K562 (cell line): ENCODE results near the gene PRAMEF20. TPM values are rescaled to one million over a fixed set of nuclear protein-coding genes. Genes with fewer than 3 reads are reported as not detected.
"Not testable (repeated sequence)": the region's sequence is repeated elsewhere in the genome, so short reads cannot be mapped to it uniquely, and the experiment has no call there.

Source experiments
- ATAC-seq: fragments of 200-7000 bp; cut with Tn5 transposase; 3 replicates; pipeline ENCODE4 v1.9.1; 2020; ENCODE audit warnings: moderate library complexity
- BruUV-seq: library from RNA; stranded (reverse); fragments of 400-500 nt; replicated peaks from 2 replicates; lab custom pipeline; 2021; lab: Mats Ljungman, UMichigan
- CTCF ChIA-PET: fragments of 300-600 bp; formaldehyde crosslinking; extraction: SDS; loops from one replicate; lab custom pipeline; 2021; ENCODE audit warnings: low intra/inter-chr PET ratio; lab: Yijun Ruan, JAX
- POLR2A ChIA-PET: fragments of 300-600, 350-650 bp; sonication (Branson Sonifier 250); formaldehyde crosslinking; extraction: SDS; loops from one replicate; lab custom pipeline; 2021; ENCODE audit warnings: antibody characterized with exemption, inconsistent platforms; lab: Yijun Ruan, JAX
- DNase-seq, 4 experiments: peaks; one replicate each; pipeline versions ENCODE4 v3.0.0 to v3.0.0-alpha.2; 2011 to 2018; ENCODE audit warnings: low spot score in 3 of 4, mixed read lengths in 3 of 4; ENCODE audit errors: extremely low read depth in 1 of 4
- FAIRE-seq: peaks from 2 replicates; lab custom pipeline; 2011; peaks lifted over from hg19 to GRCh38; lab: Jason Lieb, UNC
- H2AFZ ChIP-seq: 2 replicates; pipeline ENCODE4 v1.6.0; 2011; ENCODE audit warnings: low read depth, low read length, control low read depth, inconsistent platforms
- H3K27ac ChIP-seq: fragments of 200-600 bp; 3 replicates; pipeline ENCODE4 v1.8.0; 2011; ENCODE audit warnings: low read depth, mild to moderate bottlenecking, control low read depth, inconsistent platforms, low read length, moderate library complexity, mixed read lengths; ENCODE audit errors: extremely low read depth
- H3K27me3 ChIP-seq, 2 experiments: fragments of 300-600 bp in 1 of 2; 2 replicates in 1 of 2; 3 replicates in 1 of 2; pipeline versions ENCODE4 v1.6.0 to v1.8.0; 2011; ENCODE audit warnings: inconsistent platforms in 2 of 2, low read length in 2 of 2, mild to moderate bottlenecking in 1 of 2, mixed read lengths in 1 of 2, moderate library complexity in 1 of 2; ENCODE audit not compliant: control insufficient read depth in 2 of 2, insufficient read depth in 2 of 2
- H3K36me3 ChIP-seq: fragments of 300-600 bp; 3 replicates; pipeline ENCODE4 v1.8.0; 2011; ENCODE audit warnings: mild to moderate bottlenecking, low read length, inconsistent platforms; ENCODE audit not compliant: control insufficient read depth, insufficient read depth
- H3K4me1 ChIP-seq, 2 experiments: fragments of 200-600 bp in 1 of 2; replicated peaks in 1 of 2; 2 replicates in 1 of 2; 3 replicates in 1 of 2; pipeline versions ENCODE4 v1.5.1 to v1.8.0; 2011; ENCODE audit warnings: inconsistent platforms in 2 of 2, low read length in 2 of 2, mild to moderate bottlenecking in 1 of 2, mixed read lengths in 1 of 2, moderate library complexity in 1 of 2; ENCODE audit not compliant: control insufficient read depth in 2 of 2, insufficient read depth in 2 of 2
- H3K4me2 ChIP-seq: 2 replicates; pipeline ENCODE4 v1.6.1; 2011; ENCODE audit warnings: low read length, control low read depth, inconsistent platforms, mixed read lengths; ENCODE audit not compliant: insufficient read depth
- H3K4me3 ChIP-seq: fragments of 200-600 bp; sonication (generic), shearing (Covaris generic); 2 replicates; pipeline ENCODE4 v1.5.1; 2016; ENCODE audit warnings: control low read depth, inconsistent platforms
- H3K79me2 ChIP-seq: fragments of 200-600 bp; 3 replicates; pipeline ENCODE4 v1.8.0; 2011; ENCODE audit warnings: low read length, inconsistent platforms; ENCODE audit not compliant: control insufficient read depth, insufficient read depth
- H3K9ac ChIP-seq, 2 experiments: 2 replicates each; pipeline versions ENCODE4 v1.6.0 to v1.6.1; 2011; ENCODE audit warnings: low read depth in 2 of 2, low read length in 2 of 2, control low read depth in 1 of 2, inconsistent platforms in 1 of 2, mild to moderate bottlenecking in 1 of 2, mixed read lengths in 1 of 2; ENCODE audit not compliant: insufficient read depth in 1 of 2
- H3K9me1 ChIP-seq: one replicate; pipeline ENCODE4 v1.6.0; 2011; ENCODE audit warnings: inconsistent platforms, mild to moderate bottlenecking, low read length, moderate library complexity; ENCODE audit not compliant: control insufficient read depth, insufficient read depth
- H3K9me3 ChIP-seq: replicated peaks from 2 replicates; pipeline ENCODE4 v1.5.1; 2011; ENCODE audit warnings: low read depth, low read length, inconsistent platforms; ENCODE audit not compliant: control insufficient read depth, insufficient read depth
- H4K20me1 ChIP-seq: replicated peaks from 2 replicates; pipeline ENCODE4 v1.6.1; 2011; ENCODE audit warnings: low read length, inconsistent platforms, mixed read lengths; ENCODE audit not compliant: control insufficient read depth, insufficient read depth
- CTCF ChIP-seq, 3 experiments: IDR thresholded peaks in 2 of 3; conservative IDR thresholded peaks in 1 of 3; 2 replicates each; pipeline ENCODE4 v1.5.1; 2011 to 2012; ENCODE audit warnings: low read length in 3 of 3, mild to moderate bottlenecking in 3 of 3, control low read depth in 2 of 3, improper control_type of control experiment in 1 of 3, inconsistent platforms in 1 of 3, low read depth in 1 of 3, mixed read lengths in 1 of 3, moderate library complexity in 1 of 3; ENCODE audit not compliant: insufficient read depth in 2 of 3
- E2F6 ChIP-seq, 2 experiments: IDR thresholded peaks; 2 replicates each; pipeline ENCODE4 v1.6.1; 2011; ENCODE audit warnings: borderline replicate concordance in 1 of 2, control low read depth in 1 of 2, low read depth in 1 of 2, low read length in 1 of 2, mild to moderate bottlenecking in 1 of 2, mixed read lengths in 1 of 2, moderate library complexity in 1 of 2; ENCODE audit not compliant: insufficient read depth in 1 of 2, insufficient read length in 1 of 2, poor library complexity in 1 of 2, severe bottlenecking in 1 of 2; ENCODE audit errors: extremely low read depth in 1 of 2
- MEIS2 ChIP-seq: fragments of 450-650 bp; IDR thresholded peaks from 2 replicates; pipeline ENCODE4 v1.6.1; 2014; ENCODE audit warnings: mild to moderate bottlenecking; ENCODE audit not compliant: partially characterized antibody
- NFE2 ChIP-seq: IDR thresholded peaks from 2 replicates; pipeline ENCODE4 v1.6.1; 2014; ENCODE audit warnings: antibody characterized with exemption, low read depth
- RAD21 ChIP-seq, 2 experiments: fragments of 250-450 bp in 1 of 2; fragments of 450-650 bp in 1 of 2; sonication (Bioruptor Pico) in 1 of 2; formaldehyde crosslinking in 1 of 2; IDR thresholded peaks in 1 of 2; conservative IDR thresholded peaks in 1 of 2; 2 replicates each; pipeline versions ENCODE4 v1.4.0 to v1.8.0; 2020 to 2022; ENCODE audit warnings: mild to moderate bottlenecking in 2 of 2, moderate library complexity in 1 of 2
- ZNF766 ChIP-seq: fragments of 200-800 bp; sonication (Bioruptor generic); conservative IDR thresholded peaks from 2 replicates; pipeline ENCODE4 v1.6.1; 2016; ENCODE audit warnings: missing genetic modification characterization, missing compliant biosample characterization
- WGBS: fragments of 100-300 bp; shearing (Covaris generic); methylation state at CpG from one replicate; pipeline ENCODE4 v1.1.6; 2016; ENCODE audit warnings: low coverage, mixed read lengths; ENCODE audit not compliant: insufficient coverage; ENCODE audit errors: missing lambda C conversion rate; 5-methylcytosine and 5-hydroxymethylcytosine counted together
- in situ Hi-C: fragments of 300-500 bp; cut with MboI; formaldehyde crosslinking; loops from 4 replicates; pipeline ENCODE4 v1.15.0; 2018; ENCODE audit warnings: inconsistent platforms, mixed read lengths
- intact Hi-C: fragments of 100-400 bp; cut with micrococcal nuclease; formaldehyde crosslinking; loops from 2 replicates; pipeline ENCODE4 v1.14.2; 2022
- polyA plus RNA-seq, 8 experiments: library from polyadenylated mRNA; depleted of rRNA in 4 of 8; stranded (reverse) in 5 of 8; unstranded in 3 of 8; fragments of >200 nt; fragmentation: Nextera tagmentation in 2 of 8; fragmentation: Illumina TruSeq in 1 of 8; extraction: Ambion mirVana in 2 of 8; extraction: Trizol in 1 of 8; gene quantifications; 2 replicates each; pipeline versions ENCODE4 v1.2.1 to v1.2.3, GENCODE V29; 2011 to 2014; ENCODE audit warnings: inconsistent platforms in 1 of 8, missing spikeins in 1 of 8
- total RNA-seq, 7 experiments: library from RNA; depleted of rRNA in 6 of 7; stranded (reverse); fragments of >200 nt in 6 of 7; fragmentation: Illumina TruSeq in 2 of 7; extraction: Trizol in 2 of 7; gene quantifications; 2 replicates each; pipeline versions ENCODE4 v1.2.1 to v1.2.3, GENCODE V29; 2011 to 2021; ENCODE audit warnings: low replicate concordance in 1 of 7

Gene PRAMEF20
- total and polyA plus RNA-seq, 9 of the 15 experiments (the other 6 are each of a cell fraction or from before 2014, with no cell fraction given): not detected

GRCh38 chr1:13366536-13366935, 43.7 kb upstream of the PRAMEF20 start:
- H3K4me2 ChIP-seq, H3K79me2 ChIP-seq, FAIRE-seq, H3K4me3 ChIP-seq, in situ Hi-C loops, DNase-seq, ATAC-seq, BruUV-seq, H3K9ac ChIP-seq, H3K9me3 ChIP-seq, H3K36me3 ChIP-seq, H3K27me3 ChIP-seq, POLR2A ChIA-PET, intact Hi-C loops, H2AFZ ChIP-seq, H4K20me1 ChIP-seq, H3K4me1 ChIP-seq, H3K9me1 ChIP-seq, H3K27ac ChIP-seq, CTCF ChIA-PET: not testable (repeated sequence)
- TF ChIP-seq MEIS2 (peak; percentile 15), NFE2 (peak; percentile 37; the same call in 1 of the 2 replicates)
- WGBS: 0% methylated on average over 3 of the region's 3 CpGs

DNA sequence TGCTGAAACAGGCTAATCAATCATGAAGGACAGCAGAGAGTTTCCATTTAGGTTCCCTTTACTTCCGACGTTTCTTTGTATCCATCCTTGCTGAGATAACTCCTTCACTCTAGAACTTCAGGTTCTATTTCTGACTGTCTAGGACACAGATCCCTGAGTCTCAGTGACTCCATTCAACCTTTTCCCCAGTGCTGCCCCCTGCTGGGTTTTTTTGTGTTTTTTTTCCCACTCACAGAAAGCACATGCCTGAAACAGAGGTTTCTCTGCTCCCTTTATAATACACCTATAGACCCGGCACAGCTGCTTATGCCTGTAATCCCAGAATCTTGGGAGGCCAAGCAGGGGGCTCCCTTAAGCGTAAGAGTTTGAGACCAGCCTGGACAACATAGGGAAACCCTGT, 41.7 kb upstream of the PRAMEF20 start:
- H3K9me1 ChIP-seq, H3K4me2 ChIP-seq, H4K20me1 ChIP-seq, POLR2A ChIA-PET, H3K4me1 ChIP-seq, CTCF ChIA-PET, BruUV-seq, intact Hi-C loops, H3K9me3 ChIP-seq, H3K4me3 ChIP-seq, H2AFZ ChIP-seq, in situ Hi-C loops, H3K27ac ChIP-seq, H3K9ac ChIP-seq, H3K36me3 ChIP-seq, H3K27me3 ChIP-seq, FAIRE-seq, H3K79me2 ChIP-seq: not testable (repeated sequence)
- peak; percentile 87 for ATAC-seq
- peak; percentile 21 to 56 (median 44) for DNase-seq
- 3% methylated on average over 3 of the region's 4 CpGs for WGBS
- 0 out of 2 replicates have a peak, but pooled peaks have one; percentile 34 for TF ChIP-seq ZNF766 (CRISPR knock-in tag)
- TF ChIP-seq E2F6 (IDR thresholded peaks at IDR 0.05; ENCODE audit: borderline replicate concordance in 1 of 2, extremely low read depth in 1 of 2, insufficient read depth in 1 of 2, insufficient read length in 1 of 2, low read depth in 1 of 2, low read length in 1 of 2, poor library complexity in 1 of 2, severe bottlenecking in 1 of 2): peak in 1 of 2 experiments; percentile 27
- 0 out of 4 replicates have a peak, but pooled peaks of 1 of the 2 experiments have one; percentile 7 for TF ChIP-seq RAD21 (CRISPR knock-in tag; conservative IDR thresholded peaks at IDR 0.05 in 1 of 2, IDR thresholded peaks at IDR 0.05 in 1 of 2)
- TF ChIP-seq CTCF (IDR thresholded peaks at IDR 0.05 in 2 of 3, conservative IDR thresholded peaks at IDR 0.05 in 1 of 3; ENCODE audit: insufficient read depth in 2 of 3, low read depth in 1 of 3, low read length in 3 of 3): peak; percentile 46 to 49 (median 46); a peak in 5 of 6 replicates
